Neural crest cell (in vitro differentiated cells): Measurements from ENCODE around the gene NUP62. TPM values are rescaled to one million over a fixed set of nuclear protein-coding genes. Genes with fewer than 3 reads are reported as not detected.

Experiments used
- DNase-seq: peaks from one replicate; pipeline ENCODE4 v3.0.0; 2021; ENCODE audit warnings: low read depth, mixed read lengths, low spot score
- H3K27ac Mint-ChIP-seq: one replicate; pipeline ENCODE4 v1.8.0; 2021; ENCODE audit warnings: mild to moderate bottlenecking, mixed read lengths; ENCODE audit not compliant: unreplicated experiment
- H3K27me3 Mint-ChIP-seq: 2 replicates; pipeline ENCODE4 v1.8.0; 2021; ENCODE audit warnings: low read depth, mild to moderate bottlenecking, mixed read lengths
- H3K36me3 Mint-ChIP-seq: 2 replicates; pipeline ENCODE4 v1.8.0; 2021; ENCODE audit warnings: low read depth, mild to moderate bottlenecking, mixed read lengths
- H3K4me1 Mint-ChIP-seq: 2 replicates; pipeline ENCODE4 v1.8.0; 2021; ENCODE audit warnings: mixed read lengths
- H3K4me3 Mint-ChIP-seq: one replicate; pipeline ENCODE4 v1.8.0; 2021; ENCODE audit warnings: mild to moderate bottlenecking, mixed read lengths
- H3K9me3 Mint-ChIP-seq: 2 replicates; pipeline ENCODE4 v1.8.0; 2021; ENCODE audit warnings: mixed read lengths
- microRNA-seq: library from miRNA; unstranded; fragments of <30 nt; microRNA quantifications from one replicate; pipeline ENCODE4, GENCODE V29; 2020
- total RNA-seq: library from RNA; stranded (reverse); gene quantifications from 2 replicates; pipeline ENCODE4 v1.2.1, GENCODE V29; 2021
- TF ChIP-seq, protein P1 (sequence below): fragments of 200-600 bp; sonication (generic); conservative IDR thresholded peaks from 2 replicates; pipeline ENCODE4 v1.5.0; 2021; ENCODE audit warnings: antibody characterized with exemption, mild to moderate bottlenecking

The NUP62 gene
- total RNA-seq, 1 donor from 2014 or later = 127 TPM

DNA sequence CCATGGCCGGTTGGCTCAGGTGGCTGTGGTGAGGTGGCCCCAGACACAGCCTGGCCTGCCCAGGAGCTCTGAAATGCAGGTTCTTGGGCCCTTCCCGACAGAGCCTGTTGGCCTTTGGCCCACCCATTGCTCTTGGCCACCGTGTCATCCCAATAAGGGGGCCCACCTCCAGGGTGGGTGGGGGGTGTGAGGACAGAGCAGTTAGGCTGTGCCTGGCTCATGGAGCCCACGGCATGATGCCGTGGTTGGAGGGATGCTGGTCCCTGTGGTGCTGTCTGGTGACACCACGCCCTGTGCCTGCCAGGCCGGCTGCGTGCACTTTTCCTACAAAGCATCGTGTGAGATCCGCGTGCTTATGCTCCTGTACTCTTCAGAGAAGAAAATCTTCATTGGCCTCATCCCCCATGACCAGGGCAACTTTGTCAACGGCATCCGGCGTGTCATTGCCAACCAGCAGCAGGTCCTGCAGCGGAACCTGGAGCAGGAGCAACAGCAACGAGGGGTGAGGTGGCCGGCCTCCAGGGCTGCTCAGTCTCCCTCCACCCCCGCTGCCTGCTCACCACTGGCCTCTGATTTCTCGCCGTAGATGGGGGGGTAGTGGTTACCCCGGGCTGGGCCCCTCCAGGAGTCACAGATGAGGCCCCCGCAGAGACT is 69.5 kb downstream of the NUP62 start:
- H3K27ac Mint-ChIP-seq = no peak overlapping the region
- H3K4me1 Mint-ChIP-seq = peaks cover 15% of the 10 kb centered on the region
- H3K9me3 Mint-ChIP-seq = no peaks in the 10 kb centered on the region
- H3K27me3 Mint-ChIP-seq = peaks cover 25% of the 10 kb centered on the region
- H3K36me3 Mint-ChIP-seq = peaks cover 13% of the 10 kb centered on the region
- H3K4me3 Mint-ChIP-seq = peak overlapping the region; percentile 69
- TF ChIP-seq, protein P1, sequence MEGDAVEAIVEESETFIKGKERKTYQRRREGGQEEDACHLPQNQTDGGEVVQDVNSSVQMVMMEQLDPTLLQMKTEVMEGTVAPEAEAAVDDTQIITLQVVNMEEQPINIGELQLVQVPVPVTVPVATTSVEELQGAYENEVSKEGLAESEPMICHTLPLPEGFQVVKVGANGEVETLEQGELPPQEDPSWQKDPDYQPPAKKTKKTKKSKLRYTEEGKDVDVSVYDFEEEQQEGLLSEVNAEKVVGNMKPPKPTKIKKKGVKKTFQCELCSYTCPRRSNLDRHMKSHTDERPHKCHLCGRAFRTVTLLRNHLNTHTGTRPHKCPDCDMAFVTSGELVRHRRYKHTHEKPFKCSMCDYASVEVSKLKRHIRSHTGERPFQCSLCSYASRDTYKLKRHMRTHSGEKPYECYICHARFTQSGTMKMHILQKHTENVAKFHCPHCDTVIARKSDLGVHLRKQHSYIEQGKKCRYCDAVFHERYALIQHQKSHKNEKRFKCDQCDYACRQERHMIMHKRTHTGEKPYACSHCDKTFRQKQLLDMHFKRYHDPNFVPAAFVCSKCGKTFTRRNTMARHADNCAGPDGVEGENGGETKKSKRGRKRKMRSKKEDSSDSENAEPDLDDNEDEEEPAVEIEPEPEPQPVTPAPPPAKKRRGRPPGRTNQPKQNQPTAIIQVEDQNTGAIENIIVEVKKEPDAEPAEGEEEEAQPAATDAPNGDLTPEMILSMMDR = no peak
- DNase-seq = no peak

DNA sequence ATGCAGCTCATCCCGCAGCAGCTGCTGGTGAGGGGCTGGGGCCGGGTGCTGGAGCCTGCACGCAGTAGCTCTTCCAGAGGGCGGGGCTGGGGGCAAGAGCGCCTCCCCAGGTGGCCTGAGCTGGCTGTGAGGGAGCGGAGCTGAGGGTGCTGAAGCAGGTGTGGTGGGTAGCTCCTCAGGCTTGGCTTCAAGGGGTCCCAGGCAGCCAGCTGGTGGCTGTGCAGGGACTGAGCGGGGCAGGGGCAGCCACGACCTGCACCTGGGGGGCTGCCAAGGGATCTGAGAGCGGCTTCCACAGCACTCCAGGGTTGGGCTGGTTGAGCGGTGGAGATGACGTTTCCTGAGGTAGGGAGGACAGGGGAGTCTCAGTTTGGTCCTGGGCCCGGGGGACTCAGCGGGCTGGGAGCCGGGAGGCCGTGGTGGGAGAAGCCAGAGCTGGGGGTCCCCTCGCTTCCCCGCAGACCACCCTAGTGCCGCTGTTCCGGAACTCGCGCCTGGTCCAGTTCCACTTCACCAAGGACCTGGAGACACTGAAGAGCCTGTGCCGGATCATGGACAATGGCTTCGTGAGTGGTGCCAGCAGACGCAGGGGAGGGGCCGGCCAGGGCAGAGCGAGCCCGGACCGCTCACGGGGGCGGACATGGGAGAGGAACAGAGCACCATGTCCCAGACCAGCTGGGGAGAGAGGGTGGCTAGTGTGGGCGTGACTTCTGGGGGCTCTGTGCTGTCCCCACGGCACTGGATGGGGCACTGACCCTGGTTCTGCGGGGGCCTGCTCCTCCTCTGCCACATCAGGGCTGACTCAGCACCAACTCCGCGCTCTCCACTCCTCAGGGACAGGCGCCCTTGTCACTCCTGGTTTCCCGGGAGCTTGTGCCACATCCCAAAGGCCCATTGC is 71.0 kb downstream of the NUP62 start:
- TF ChIP-seq, protein P1 = no peak
- Mint-ChIP-seq H3K9me3 (no peaks in the 10 kb centered on the region), H3K36me3 (peaks cover 6% of the 10 kb centered on the region), H3K27ac (no peak overlapping the region), H3K4me1 (peaks cover 13% of the 10 kb centered on the region), H3K27me3 (peaks cover 25% of the 10 kb centered on the region), H3K4me3 (peak overlapping the region; percentile 69)
- no peak for DNase-seq

DNA sequence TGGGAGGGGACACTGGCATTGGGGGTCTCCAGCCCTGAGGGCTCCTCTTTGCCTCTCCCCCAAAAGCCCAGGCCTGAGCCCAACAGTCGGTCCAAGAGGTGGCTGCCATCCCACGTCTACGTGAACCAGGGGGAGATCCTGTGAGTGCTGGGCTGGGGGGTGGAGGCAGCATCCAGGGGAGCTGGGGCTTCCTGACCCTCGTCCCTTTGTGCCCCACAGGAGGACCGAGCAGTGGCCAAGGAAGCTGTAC is 71.5 kb downstream of the NUP62 start:
- peak overlapping the region; percentile 47 for H3K4me3 Mint-ChIP-seq
- TF ChIP-seq, protein P1 = no peak
- peaks cover 3% of the 10 kb centered on the region for H3K36me3 Mint-ChIP-seq
- no peak overlapping the region for H3K27ac Mint-ChIP-seq
- no peak for DNase-seq
- H3K4me1 Mint-ChIP-seq = peaks cover 15% of the 10 kb centered on the region
- peaks cover 24% of the 10 kb centered on the region for H3K27me3 Mint-ChIP-seq
- H3K9me3 Mint-ChIP-seq = no peaks in the 10 kb centered on the region

DNA sequence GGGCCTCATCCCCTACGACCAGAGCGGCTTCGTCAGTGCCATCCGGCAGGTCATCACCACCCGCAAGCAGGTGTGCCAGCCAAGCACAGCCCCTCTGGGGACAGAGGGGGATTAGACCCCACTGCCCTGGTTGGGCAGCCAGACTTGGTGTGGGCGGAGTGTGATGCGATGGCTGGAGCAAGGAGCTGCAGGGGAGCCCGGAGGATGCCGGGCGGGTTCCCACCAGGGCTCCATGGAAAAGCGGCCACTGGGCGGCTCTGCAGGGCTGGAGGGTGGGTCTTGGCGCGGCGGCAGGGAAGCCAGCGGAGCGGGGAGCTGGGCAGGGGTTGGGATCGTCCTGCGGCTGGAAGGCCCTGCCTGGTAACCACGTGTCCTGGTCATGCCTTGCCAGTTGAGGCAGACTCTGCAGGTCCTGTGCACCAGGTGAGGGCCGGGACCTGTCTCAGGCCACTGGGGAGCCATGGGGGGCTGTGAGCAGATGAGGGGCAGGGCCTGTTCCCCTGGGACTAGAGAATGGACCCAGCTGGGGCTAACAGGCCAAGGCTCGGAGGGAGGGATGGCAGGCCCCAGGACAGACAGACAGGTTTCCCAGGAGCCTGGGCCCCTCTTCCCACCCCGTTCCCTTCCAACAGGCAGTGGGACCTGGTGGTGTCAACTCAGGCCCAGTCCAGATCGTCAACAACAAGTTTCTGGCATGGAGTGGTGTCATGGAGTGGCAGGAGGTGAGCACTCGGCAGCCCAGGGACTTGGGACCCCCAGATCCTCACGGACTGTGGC is 72.1 kb downstream of the NUP62 start:
- Mint-ChIP-seq H3K36me3 (peaks cover 9% of the 10 kb centered on the region), H3K27me3 (peaks cover 29% of the 10 kb centered on the region), H3K27ac (no peak overlapping the region), H3K9me3 (no peaks in the 10 kb centered on the region), H3K4me1 (peaks cover 20% of the 10 kb centered on the region), H3K4me3 (peak overlapping the region; percentile 59)
- no peak for DNase-seq
- TF ChIP-seq, protein P1 = no peak

Small RNA genes within 50 kb of the gene (microRNA-seq; reads per million reads assigned to microRNA genes)
- 5.9 reads per million, percentile 3 among the genes with 10 or more reads in this experiment for gene MIR4750

Other genes starting within 250 kb of the NUP62 start
- 11.8 TPM in 2 replicates for gene ADM5, start 239.9 kb downstream of the NUP62 start, total RNA-seq
- gene CPT1C, start 238.4 kb downstream of the NUP62 start, total RNA-seq = 87.7 and 96.1 TPM in 2 replicates
- gene TSKS, start 166.2 kb downstream of the NUP62 start, total RNA-seq = not detected in 2 replicates
- gene AP2A1, start 162.5 kb downstream of the NUP62 start, total RNA-seq = 96.7 and 102 TPM in 2 replicates
- gene FUZ, start 116.2 kb downstream of the NUP62 start, total RNA-seq = 37.5 and 38.0 TPM in 2 replicates
- 80.8 and 85.4 TPM in 2 replicates for gene MED25, start 111.2 kb downstream of the NUP62 start, total RNA-seq
- gene PTOV1, start 78.3 kb downstream of the NUP62 start, total RNA-seq = 453 and 466 TPM in 2 replicates
- gene PNKP, start 61.9 kb downstream of the NUP62 start, total RNA-seq = 131 and 135 TPM in 2 replicates
- gene AKT1S1, start 52.1 kb downstream of the NUP62 start, total RNA-seq = 38.6 and 39.6 TPM in 2 replicates
- 30.5 and 34.5 TPM in 2 replicates for gene TBC1D17, start 51.8 kb downstream of the NUP62 start, total RNA-seq
- gene IL4I1, start 32.6 kb downstream of the NUP62 start, total RNA-seq = 0.12 and 0.41 TPM in 2 replicates
- gene ATF5, start 299 bp downstream of the NUP62 start, total RNA-seq = 23.4 and 24.2 TPM in 2 replicates
- gene SIGLEC11, start 31.7 kb upstream of the NUP62 start, total RNA-seq = not detected in 2 replicates
- gene VRK3, start 95.9 kb upstream of the NUP62 start, total RNA-seq = 43.4 TPM in 2 replicates
- gene ZNF473, start 96.5 kb upstream of the NUP62 start, total RNA-seq = 23.3 and 24.5 TPM in 2 replicates
- gene IZUMO2, start 233.8 kb upstream of the NUP62 start, total RNA-seq = not detected in 2 replicates